GM12872 (cell line): Measurements from ENCODE around the gene PTCHD4.

Source experiments
- TF ChIP-seq, protein P1 (sequence below): IDR thresholded peaks from 3 replicates; pipeline ENCODE4 v1.5.1; 2011; ENCODE audit warnings: low read depth, mild to moderate bottlenecking, low read length, moderate library complexity; ENCODE audit not compliant: insufficient read depth

Gene PTCHD4

DNA sequence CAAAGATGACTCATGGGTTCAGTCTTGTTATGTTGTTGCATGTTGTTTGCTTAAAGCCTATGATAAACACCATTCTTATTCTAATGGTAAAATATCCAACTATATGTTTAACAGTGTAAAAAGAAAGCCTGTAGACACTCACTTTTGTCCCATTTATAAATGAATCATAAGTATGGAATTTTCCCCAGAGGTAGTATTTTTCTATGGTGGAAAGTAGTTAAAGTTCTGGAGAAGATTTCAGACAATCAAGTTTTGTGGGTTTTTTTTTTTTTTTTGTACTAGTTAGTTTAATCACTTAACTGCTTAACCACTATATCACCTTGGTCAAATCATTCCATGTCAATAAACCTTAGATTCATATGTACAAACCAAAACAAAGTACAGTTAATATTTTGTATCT is 35.8 kb downstream of the PTCHD4 start:
- TF ChIP-seq, protein P1, sequence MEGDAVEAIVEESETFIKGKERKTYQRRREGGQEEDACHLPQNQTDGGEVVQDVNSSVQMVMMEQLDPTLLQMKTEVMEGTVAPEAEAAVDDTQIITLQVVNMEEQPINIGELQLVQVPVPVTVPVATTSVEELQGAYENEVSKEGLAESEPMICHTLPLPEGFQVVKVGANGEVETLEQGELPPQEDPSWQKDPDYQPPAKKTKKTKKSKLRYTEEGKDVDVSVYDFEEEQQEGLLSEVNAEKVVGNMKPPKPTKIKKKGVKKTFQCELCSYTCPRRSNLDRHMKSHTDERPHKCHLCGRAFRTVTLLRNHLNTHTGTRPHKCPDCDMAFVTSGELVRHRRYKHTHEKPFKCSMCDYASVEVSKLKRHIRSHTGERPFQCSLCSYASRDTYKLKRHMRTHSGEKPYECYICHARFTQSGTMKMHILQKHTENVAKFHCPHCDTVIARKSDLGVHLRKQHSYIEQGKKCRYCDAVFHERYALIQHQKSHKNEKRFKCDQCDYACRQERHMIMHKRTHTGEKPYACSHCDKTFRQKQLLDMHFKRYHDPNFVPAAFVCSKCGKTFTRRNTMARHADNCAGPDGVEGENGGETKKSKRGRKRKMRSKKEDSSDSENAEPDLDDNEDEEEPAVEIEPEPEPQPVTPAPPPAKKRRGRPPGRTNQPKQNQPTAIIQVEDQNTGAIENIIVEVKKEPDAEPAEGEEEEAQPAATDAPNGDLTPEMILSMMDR, result no peak

DNA sequence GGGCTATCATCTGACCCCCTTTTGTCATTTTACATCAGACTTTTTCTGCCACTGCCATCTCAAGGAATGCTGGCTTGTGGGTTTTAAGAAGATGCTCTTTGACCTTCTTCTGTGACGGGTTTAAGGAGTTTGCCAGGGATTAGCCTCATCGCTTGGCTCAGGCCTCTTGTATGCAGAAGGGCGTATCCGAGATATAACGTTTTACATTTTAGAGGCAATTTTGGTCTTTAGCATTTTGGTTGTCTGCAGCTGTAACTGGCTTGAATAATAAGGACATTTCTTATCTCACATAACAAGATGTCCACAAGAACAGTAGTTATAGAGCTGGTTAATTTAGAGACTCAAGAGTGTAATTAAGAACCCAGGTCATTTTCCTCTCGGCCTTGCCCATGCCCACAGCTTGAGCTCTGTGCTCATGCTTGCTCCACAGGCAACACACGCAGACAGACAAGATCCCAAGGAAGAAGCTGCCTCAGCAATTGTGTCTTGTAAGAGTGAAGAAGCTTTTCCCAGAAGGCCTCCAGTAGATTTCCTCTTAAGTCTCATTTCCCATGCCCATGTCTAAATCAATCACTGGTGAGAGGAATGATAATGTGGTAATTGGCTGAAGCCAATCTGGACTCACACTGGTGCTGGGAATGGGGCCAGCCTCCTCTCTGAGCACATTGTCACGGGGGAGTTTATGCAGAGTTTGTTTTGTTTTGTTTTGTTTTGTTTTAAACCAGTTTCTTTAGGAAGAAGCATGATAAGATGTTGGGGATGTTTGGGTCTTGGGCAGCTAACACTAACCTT is 36.8 kb downstream of the PTCHD4 start:
- TF ChIP-seq, protein P1, result no peak

DNA sequence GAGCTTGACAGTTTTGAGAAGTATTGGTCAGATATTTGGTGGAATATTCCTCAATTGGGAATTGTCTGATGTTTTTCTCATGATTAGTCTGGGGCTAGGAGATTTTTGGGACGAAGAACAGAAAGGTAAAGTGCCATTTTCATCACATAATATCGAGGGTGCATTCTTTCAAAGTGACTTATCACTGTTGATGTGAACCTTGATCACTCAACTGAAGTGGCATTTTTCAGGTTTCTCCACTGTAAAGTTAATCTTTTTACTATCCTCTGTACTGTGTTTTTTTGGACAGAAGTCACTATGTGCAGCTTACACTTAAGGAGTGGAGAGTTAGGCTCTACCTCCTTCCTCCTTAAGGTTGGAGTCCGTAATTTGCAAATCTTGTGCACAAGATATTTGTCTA is 39.2 kb downstream of the PTCHD4 start:
- TF ChIP-seq, protein P1, result no peak

DNA sequence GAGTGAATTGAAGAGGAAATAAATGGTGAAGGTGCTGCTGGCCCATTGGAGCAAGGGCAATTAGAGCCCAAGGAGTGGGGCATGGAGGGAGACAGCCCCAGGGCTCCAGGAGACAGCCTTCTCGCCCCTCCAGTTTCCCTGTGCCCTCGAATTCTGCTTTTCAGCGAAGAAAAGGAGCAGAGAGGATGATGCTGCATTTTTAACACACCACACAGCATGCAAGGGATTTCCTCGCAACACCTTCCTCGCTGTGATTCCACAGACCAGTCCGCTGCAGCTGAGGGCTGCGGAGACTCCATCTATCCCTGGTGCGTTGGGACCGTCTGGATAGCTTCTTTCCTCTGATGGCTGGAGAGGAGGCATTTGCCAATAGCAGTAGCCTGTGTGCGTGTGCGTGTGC is 41.7 kb downstream of the PTCHD4 start:
- TF ChIP-seq, protein P1, result no peak

DNA sequence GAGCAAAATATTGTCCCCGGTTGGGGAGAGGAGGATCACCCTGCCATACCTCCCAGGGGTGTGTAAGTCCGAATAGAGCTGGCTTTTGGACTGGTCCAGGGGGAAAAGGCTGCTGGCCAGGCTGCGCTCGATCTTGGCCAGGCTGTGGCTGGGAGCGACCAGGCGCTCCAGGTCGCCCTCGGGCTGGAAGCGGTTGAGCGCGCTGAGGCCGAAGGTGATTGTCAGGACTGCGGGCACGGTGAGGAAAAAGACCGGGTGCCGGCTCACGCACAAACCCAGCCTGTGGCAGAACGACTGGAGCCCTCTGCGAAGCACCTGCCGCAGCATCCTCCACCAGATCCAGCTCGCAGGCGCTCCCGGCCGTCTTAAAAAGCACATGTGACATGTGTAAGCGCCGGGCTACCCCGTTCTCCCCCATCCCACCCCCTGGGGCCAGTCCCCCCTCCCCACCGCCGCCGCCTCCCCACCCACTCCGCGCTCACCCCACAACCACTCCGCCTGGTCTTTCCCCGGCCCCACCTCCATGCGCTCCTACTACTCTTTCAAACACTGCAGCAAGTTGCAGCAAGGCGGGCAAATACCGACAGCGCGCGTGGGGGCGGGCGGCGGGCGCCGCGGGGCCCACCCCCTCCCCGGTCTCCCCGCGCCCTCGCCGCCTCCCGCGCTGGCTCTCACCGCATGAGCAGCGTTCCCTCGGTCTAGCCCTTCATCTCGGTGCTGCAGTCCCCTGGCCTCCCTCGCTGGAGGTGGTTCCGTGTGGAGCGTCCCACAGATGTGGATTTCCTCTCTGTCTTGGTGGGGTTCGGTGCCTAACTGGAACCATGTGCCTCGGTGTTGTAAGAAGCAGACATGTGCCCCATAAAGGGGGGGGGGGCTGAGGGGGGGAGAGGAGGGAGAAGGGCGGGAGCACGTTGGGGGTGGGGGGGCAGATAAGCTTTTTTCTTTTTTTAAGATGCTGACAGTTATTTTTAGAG is 42.4 kb downstream of the PTCHD4 start:
- TF ChIP-seq, protein P1, result no peak

DNA sequence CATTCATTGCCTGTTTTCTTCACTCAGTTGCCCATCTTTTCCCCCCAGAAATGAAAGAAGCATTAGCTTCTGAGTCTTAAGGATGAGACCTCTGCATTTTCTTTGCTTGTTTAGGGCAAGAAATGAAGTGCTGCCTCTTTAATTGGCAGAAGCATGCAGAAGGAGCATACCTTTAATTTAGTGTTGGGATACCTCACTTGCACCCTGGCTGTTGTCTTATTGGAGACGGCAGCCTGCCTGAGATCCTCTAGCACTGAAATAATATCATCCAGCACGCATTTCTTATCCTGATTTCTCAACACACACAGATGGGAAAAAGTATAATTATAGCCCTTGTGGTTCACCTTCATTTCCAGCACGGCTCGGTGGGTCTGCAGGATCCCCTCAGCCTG is 43.1 kb downstream of the PTCHD4 start:
- TF ChIP-seq, protein P1, result no peak

DNA sequence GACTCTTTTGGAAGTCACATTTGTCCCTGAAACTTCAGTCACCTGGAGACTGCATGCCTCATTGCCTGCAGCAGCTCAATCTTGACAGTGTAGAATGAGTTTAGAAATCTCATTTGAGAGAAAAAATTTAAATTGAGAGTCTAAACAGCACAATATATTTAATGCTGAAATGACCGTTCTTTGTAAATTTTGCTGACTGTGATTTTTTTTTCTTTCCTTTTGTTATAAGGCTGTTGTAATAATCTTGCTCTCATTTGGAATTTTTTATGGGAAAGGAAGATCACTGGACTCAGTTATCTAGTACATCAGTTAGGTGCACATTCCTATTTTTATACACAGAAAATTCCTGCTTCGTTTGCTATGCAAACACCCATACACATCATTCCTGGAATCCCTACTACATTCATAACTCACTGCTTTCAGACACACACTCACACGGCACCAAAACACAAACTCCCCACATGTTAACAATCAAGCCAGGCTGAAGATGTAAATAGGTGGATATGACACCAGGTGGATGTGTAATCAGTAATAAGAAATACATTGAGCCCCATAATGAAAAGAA is 43.8 kb downstream of the PTCHD4 start:
- TF ChIP-seq, protein P1, result no peak
